Endodermal cell (in vitro differentiated cells): ENCODE results near the gene EIF2A. TPM values are rescaled to one million over a fixed set of nuclear protein-coding genes. Genes with fewer than 3 reads are reported as not detected.
"Not testable (repeated sequence)": the region's sequence is repeated elsewhere in the genome, so short reads cannot be mapped to it uniquely, and the experiment has no call there.

ENCODE experiments used
- DNase-seq: peaks from one replicate; pipeline ENCODE4 v3.0.0-alpha.2; 2017
- H3K27ac ChIP-seq: 2 replicates; pipeline ENCODE4 v1.5.1; 2013; ENCODE audit warnings: mild to moderate bottlenecking, low read depth, low read length, moderate library complexity
- H3K27me3 ChIP-seq: 2 replicates; pipeline ENCODE4 v1.6.1; 2013; ENCODE audit warnings: mild to moderate bottlenecking, low read length, moderate library complexity; ENCODE audit not compliant: insufficient read depth, control insufficient read depth, poor library complexity, severe bottlenecking
- H3K36me3 ChIP-seq: 2 replicates; pipeline ENCODE4 v1.7.0; 2013; ENCODE audit warnings: mild to moderate bottlenecking, low read length, moderate library complexity; ENCODE audit not compliant: control insufficient read depth, insufficient read depth
- H3K4me1 ChIP-seq: one replicate; pipeline ENCODE4 v1.7.0; 2013; ENCODE audit warnings: low read length; ENCODE audit not compliant: control insufficient read depth, insufficient read depth
- H3K4me3 ChIP-seq: 2 replicates; pipeline ENCODE4 v1.5.1; 2013; ENCODE audit warnings: mild to moderate bottlenecking, low read length, moderate library complexity
- H3K9ac ChIP-seq: 2 replicates; pipeline ENCODE4 v1.6.1; 2013; ENCODE audit warnings: mild to moderate bottlenecking, low read length, moderate library complexity; ENCODE audit not compliant: poor library complexity, severe bottlenecking; ENCODE audit errors: extremely low read depth
- H3K9me3 ChIP-seq: 2 replicates; pipeline ENCODE4 v1.6.1; 2013; ENCODE audit warnings: mild to moderate bottlenecking, low read length, moderate library complexity; ENCODE audit not compliant: control insufficient read depth
- H3K27ac Mint-ChIP-seq: 2 replicates; pipeline ENCODE4 v1.8.0; 2020; ENCODE audit warnings: mixed read lengths
- H3K27me3 Mint-ChIP-seq: 2 replicates; pipeline ENCODE4 v1.8.0; 2021; ENCODE audit warnings: mild to moderate bottlenecking, mixed read lengths; ENCODE audit not compliant: insufficient read depth
- H3K36me3 Mint-ChIP-seq: 2 replicates; pipeline ENCODE4 v1.8.0; 2020; ENCODE audit warnings: low read depth, mixed read lengths
- H3K4me1 Mint-ChIP-seq: 2 replicates; pipeline ENCODE4 v1.8.0; 2020; ENCODE audit warnings: mixed read lengths
- H3K4me3 Mint-ChIP-seq: 2 replicates; pipeline ENCODE4 v1.8.0; 2020; ENCODE audit warnings: mild to moderate bottlenecking, moderate library complexity, mixed read lengths
- H3K9me3 Mint-ChIP-seq: 2 replicates; pipeline ENCODE4 v1.8.0; 2020; ENCODE audit warnings: mild to moderate bottlenecking, mixed read lengths
- CTCF ChIP-seq: fragments of 200-600 bp; sonication (generic); conservative IDR thresholded peaks from 2 replicates; pipeline ENCODE4 v1.5.0; 2021; ENCODE audit warnings: antibody characterized with exemption, mild to moderate bottlenecking
- WGBS, 2 experiments: methylation state at CpG; one replicate each; pipeline versions ENCODE4 v1.1.5 to v1.1.7; 2013; ENCODE audit warnings: missing lambda C conversion rate in 2 of 2, mixed read lengths in 1 of 2; ENCODE audit not compliant: insufficient coverage in 1 of 2, insufficient read length in 1 of 2; 5-methylcytosine and 5-hydroxymethylcytosine counted together
- total RNA-seq, 2 donors: library from RNA; stranded (reverse); fragmentation: NEBNext Ultra II Directional in 1 of 2; extraction: Animal tissue kit (Norgen Biotek cat#: 25700) in 1 of 2; gene quantifications; 2 replicates in 1 of 2; 3 replicates in 1 of 2; pipeline ENCODE4 v1.2.1, GENCODE V29; 2021

The EIF2A gene
- total RNA-seq, 2 donors from 2014 or later = 63.5 to 63.7 TPM

GRCh38 chr3:150613709-150614480, 67.3 kb downstream of the EIF2A start:
- no peak for DNase-seq
- TF ChIP-seq CTCF = no peak
- no peaks in the 10 kb centered on the region for H3K27me3 Mint-ChIP-seq
- H3K36me3 Mint-ChIP-seq = peaks cover 50% of the 10 kb centered on the region
- peaks cover 14% of the 10 kb centered on the region for H3K4me1 Mint-ChIP-seq
- H3K4me3 Mint-ChIP-seq = no peak overlapping the region
- no peak overlapping the region for H3K27ac Mint-ChIP-seq
- peaks cover 62% of the 10 kb centered on the region for H3K36me3 ChIP-seq
- no peak overlapping the region for H3K4me3 ChIP-seq
- no peak overlapping the region for H3K9ac ChIP-seq
- peaks cover 28% of the 10 kb centered on the region for H3K9me3 ChIP-seq
- H3K27me3 ChIP-seq = no peaks in the 10 kb centered on the region
- 90% methylated on average over 2 of the region's 2 CpGs; no CpG with 5 or more reads in 1 of the 2 experiments for WGBS, 2 experiments
- no peak overlapping the region for H3K27ac ChIP-seq
- peaks cover 13% of the 10 kb centered on the region for H3K9me3 Mint-ChIP-seq
- peaks cover 6% of the 10 kb centered on the region for H3K4me1 ChIP-seq

- Mint-ChIP-seq H3K27ac (no peak overlapping the region), H3K36me3 (peaks cover 22% of the 10 kb centered on the region), H3K4me1 (peaks cover 27% of the 10 kb centered on the region), H3K9me3 (peaks cover 4% of the 10 kb centered on the region), H3K27me3 (no peaks in the 10 kb centered on the region), H3K4me3 (no peak overlapping the region)
- Histone ChIP-seq H3K4me3 (no peak overlapping the region), H3K27me3 (no peaks in the 10 kb centered on the region), H3K9me3 (peaks cover 5% of the 10 kb centered on the region), H3K36me3 (peaks cover 44% of the 10 kb centered on the region), H3K9ac (no peak overlapping the region), H3K27ac (no peak overlapping the region), H3K4me1 (peaks cover 6% of the 10 kb centered on the region)
- WGBS, 2 experiments = 100% methylated on average over 2 to 7 of the region's 7 CpGs
- no peak for DNase-seq
- TF ChIP-seq CTCF = no peak
Observed at GRCh38 chr3:150620002-150620689, 73.6 kb downstream of the EIF2A start.

GRCh38 chr3:150622955-150623354, 76.4 kb downstream of the EIF2A start:
- not testable (repeated sequence) for DNase-seq, H3K27me3 Mint-ChIP-seq, H3K27ac Mint-ChIP-seq, H3K9me3 Mint-ChIP-seq, H3K4me1 ChIP-seq, H3K27me3 ChIP-seq, H3K9ac ChIP-seq, H3K4me3 ChIP-seq, H3K4me3 Mint-ChIP-seq, H3K27ac ChIP-seq, H3K9me3 ChIP-seq
- H3K4me1 Mint-ChIP-seq = peaks cover 36% of the 10 kb centered on the region
- peaks cover 54% of the 10 kb centered on the region for H3K36me3 ChIP-seq
- peaks cover 37% of the 10 kb centered on the region for H3K36me3 Mint-ChIP-seq
